Stimulated activated CD8-positive, alpha-beta memory T cell treated with anti-CD3 and anti-CD28 coated beads, Interleukin-15, amount 100 ng/mL, for 24 hours (primary cell): ENCODE results near the gene OTOP1.
"Not testable (repeated sequence)": the region's sequence is repeated elsewhere in the genome, so short reads cannot be mapped to it uniquely, and the experiment has no call there.

ENCODE experiments used
- DNase-seq: peaks from one replicate; pipeline ENCODE4 v3.0.0-alpha.2; 2020; ENCODE audit warnings: low read depth

The OTOP1 gene

DNA sequence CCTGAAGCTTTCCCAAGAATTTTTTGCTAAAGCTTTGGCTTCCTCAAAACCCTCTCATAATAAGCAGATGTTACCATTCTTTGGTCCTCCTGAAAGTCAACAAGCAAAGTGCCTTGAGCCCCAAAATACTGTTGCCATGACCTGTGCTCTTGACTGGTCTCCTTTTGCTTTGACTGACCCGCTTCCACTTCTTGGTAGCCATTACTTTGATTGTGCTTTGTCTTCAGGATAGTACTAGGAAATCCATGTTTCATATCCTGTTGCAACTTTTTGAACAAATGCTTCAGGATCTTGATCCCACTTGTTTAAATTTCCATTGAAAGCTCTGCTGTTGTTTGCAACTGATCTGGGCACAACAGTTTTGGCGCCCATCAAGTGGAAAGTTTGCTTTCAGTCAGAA is 6.9 kb upstream of the OTOP1 start:
- DNase-seq: no peak

DNA sequence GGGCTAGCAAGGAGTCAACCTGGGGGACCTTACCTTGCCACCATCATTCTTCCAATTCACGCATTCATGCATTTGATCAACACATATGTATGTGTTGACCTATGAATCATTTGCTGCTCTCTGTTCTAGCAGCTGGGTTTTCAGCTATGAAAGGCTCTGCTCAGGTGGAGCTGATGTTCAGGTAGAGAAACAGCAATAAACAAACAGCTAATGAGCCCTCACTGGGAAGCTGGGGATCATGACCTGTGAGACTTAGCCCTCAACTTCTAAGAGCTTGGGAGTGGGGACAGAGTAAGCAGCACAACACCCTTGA is 1.6 kb upstream of the OTOP1 start:
- no peak for DNase-seq

DNA sequence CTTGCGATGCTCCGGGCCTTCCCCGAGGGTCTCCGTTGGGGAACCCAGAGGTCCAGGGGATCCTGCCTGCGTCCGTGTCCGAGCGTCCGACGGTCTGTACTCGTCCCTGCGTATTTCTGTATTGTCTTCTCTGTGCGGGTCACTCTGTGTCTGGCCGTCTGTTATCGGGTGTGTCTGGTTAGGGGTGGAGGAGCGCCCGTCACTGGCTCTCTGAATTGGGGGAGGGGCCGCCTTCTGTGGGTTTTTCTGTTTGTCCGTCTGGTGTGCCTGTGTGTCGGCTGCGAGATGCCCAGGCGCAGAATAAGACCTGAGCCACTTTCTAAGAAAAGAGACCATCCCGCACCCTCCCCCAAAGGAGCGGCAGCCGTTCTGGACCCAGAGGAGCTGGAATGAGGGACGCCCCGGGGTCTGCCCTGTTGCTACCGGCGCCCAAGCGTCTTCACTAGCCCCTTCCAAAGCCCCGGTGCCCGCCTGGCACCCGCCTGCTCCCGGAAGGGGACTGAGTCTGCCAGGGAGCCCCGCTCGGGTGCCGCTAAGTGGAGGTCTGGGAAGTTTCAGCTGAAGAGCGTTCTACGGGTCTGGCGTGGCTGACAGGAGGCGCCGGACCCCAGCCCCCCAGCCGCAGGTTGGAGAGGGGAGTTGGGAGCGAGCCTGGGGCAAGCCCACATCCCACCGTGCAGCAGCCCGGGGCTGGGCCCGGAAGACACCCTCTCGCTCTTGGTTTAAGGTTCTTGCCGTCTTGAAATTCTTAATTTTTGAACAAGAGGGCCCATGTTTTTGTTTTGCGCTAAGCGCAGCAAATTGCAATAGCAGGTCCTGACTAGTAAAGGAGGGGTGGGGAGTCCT is 1.0 kb upstream of the OTOP1 start:
- no peak for DNase-seq

DNA sequence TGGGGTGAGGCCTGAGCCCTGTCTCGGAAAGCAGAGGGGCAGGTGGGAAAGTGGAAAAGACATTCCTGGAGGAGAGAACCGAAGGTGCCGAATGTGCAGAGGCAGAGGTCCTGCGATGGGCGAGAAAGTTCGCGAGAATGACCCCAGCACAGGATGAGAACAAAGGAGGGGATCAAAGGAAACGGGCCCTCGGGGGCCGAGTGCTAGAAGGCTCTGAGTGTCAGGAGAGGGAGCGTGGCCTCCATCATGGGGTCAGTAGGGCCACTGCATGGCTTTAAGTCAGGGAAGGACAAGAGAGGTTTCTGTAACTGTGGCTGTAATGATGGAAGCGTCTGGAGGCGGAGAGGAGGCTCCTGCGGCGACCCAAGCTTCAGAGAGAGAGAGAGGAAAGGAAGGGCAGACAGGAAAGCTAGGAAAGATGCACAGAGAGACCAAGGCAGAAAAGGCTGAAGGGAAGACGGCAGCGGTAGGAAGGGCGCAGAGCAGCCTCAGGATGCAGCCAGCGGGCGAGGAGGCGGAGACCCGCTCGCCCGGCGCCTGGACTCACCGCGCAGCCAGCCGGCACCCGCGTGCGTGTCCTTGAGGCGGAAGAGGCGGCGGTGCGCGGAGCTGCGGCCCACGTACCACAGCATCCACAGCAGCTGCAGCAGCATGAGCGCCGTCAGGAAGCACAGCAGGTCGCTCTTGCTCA is 669 bp downstream of the OTOP1 start:
- no peak for DNase-seq

DNA sequence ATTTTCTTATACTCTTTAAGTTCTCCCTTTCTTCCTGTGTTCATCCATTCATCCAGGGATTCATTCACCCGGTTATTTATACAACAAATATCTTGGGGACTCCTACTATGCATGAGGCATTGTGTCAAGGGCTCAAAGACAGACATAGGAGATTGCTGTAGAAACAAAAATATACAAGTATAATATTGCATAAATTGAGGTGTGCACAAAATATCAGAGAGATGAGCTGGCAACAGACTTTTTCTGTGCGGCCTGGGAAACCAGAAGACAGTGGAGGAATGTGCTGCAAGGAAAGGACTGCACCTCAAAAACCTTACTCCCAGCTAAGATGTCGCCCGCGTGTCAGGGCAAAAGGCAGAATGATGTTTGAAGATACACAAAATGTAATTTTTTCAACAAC is 9.6 kb downstream of the OTOP1 start:
- no peak for DNase-seq

DNA sequence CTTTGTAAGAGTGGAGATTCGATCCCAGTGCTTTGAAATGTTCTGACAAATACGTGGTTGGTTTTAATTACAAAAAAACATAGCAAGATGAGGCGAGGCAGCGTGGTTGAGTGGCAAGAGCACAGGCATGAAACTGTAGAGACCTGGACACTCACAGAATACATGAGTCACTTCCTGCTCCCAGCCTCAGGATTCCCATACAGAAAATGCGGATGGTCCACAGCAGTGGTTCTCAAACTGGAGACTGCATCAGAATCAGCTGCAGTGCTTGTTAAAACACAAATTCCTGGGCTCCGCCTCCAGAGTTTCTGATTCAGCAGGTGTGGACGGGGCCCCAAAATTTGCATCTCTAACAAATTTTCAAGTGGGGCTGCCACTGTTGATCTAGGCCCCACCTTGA is 10.1 kb downstream of the OTOP1 start:
- DNase-seq: no peak

DNA sequence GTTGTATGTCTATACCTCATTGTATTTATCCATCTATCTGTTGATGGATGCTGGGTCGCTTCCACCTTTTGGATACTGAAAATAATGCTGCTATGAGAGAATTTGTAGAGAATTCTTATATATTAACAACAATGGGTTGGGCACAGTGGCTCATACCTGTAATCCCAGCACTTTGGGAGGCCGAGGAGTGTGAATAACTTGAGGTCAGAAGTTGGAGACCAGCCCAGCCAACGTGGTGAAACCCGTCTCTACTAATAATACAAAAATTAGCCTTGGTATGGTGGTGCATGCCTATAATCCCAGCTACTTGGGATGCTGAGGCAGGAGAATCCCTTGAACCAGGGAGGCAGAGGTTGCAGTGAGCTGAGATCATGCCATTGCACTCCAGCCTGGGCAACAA is 13.1 kb downstream of the OTOP1 start:
- not testable (repeated sequence) for DNase-seq

DNA sequence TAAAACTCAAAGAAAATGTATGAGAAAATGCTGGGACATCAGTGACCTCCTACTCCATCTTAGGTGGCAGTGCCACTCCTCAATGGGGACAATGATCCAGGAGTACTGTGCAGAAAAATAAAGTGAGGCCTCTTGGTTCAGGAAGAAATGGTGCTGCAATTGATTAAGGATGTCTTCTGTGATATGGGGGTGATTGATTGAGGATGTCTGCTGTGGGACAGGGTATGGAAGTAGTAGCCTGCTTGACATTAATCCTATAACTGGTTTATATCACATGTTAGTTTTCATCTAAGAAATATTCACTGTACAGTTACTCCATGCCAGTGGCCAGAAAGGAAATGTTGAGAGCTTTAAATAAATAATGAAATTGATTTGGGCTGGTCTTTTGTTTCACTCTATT is 20.5 kb downstream of the OTOP1 start:
- no peak for DNase-seq

DNA sequence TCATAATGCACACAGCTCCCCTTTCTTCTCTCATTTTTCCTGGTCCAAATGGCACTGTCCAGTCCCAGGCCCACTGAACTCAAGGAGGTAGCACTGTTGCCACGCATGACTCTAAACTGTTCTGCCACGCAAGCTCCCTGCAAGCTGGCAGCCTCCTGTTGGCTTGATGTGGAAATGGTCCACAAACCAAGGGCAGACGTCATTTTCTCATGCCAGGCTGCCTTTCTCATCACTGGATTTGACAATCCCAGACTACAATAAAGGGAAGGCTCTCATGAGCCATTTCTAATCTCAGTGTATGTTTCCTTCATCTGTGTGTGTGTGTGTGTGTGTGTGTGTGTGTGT is 22.4 kb downstream of the OTOP1 start:
- DNase-seq: no peak

DNA sequence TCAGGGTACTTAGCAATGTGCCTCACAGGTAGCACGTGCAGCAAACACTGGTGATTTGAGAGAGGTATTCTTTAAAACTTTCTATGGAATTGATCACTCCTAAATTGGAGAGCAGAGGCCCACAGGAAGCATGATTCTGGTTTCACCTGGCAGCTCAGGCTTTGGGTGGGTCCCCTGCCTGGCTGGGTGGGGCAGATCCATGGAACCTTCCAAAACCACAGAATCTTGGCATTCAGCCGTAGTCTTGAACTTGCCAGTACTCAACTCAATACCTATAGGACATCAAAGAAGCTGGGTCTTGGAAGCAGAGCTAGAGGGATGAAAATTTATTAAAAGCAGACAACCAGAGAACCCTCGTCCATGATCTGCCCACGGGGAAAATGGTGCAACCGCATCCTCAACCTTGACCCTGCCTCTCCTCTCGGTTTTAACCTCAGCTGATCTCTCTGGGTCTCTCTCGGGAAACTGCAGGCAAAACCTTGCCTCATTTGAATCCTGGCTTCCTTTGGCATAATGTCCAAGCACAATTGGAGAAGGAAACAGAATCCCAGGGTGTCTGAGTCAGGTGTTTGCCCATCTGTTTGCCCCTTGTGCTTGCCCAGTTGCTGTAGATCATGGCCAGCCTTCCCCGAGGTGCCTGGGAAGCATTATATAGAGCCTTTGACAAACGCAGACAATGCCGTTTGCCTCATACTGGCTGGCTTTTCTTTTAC is 22.9 kb downstream of the OTOP1 start:
- DNase-seq: no peak

DNA sequence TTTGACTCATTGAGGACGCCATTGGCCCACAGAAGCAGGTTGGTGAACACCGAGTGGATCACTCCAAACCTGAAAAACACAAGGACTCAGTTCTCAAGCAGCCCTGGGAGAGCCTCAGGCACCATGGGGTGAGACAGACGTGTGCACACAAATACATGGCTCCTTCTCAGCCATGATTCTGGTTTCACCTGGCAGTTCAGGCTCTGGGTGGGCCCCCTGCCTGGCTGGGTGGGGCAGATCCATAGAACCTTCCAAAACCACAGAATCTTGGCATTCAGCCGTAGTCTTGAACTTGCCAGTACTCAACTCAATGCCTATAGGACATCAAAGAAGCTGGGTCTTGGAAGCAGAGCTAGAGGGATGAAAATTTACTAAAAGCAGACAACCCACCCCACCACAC is 24.2 kb downstream of the OTOP1 start:
- no peak for DNase-seq

DNA sequence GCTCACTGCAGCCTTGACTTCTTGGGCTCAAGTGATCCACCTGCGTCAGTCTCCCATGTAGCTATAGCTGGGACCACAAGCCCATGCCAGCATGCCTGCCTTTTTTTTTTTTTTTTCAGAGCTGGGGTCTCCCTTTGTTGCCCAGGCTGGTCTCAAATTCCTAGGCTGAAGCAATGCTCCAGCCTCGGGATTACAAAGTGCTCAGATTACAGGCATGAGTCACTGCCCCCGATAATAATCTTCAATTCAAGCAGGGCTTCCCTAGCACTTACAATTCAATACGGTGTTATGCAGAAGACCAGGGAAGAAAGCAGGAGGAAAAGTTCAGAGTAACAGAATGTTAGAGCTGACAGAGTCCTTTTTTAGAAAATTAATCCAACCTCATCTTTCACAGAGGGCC is 26.1 kb downstream of the OTOP1 start:
- DNase-seq: no peak

DNA sequence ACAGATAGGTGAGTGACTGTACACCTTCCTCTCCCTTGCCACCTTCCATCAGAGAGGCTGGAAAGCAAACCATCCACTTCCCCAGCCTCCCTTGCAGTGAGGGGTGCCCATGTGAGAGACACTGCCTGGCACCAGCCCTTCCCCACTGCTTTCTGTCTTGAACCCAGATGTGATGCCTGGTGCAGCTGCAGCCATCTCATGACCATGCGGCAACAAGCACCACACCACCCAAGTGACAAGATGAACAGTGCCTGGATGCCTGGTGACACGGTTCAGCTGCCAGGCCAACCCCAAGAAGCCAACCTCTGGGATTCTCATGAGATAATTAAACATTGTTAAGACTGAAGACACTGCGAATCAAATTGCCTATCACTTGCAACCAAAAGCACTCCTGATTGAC is 31.4 kb downstream of the OTOP1 start:
- no peak for DNase-seq

DNA sequence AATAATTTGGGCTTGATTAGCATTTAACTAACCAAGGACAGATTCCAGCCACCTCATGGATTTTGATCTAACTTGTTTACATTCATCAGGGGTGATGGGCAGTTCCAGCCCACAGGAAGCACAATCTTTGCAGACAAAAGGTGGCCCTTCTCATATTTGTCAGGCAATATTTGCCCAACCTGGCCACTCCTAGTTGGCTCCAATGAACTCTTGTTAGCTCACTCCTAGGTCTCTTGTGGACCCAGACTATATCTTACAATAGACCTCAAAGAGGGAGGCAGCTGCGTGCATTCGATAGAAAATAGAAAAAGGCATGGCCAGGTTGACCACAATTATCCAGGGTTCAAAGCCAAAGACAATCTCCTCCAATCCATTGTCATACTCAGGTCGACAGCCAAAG is 38.2 kb downstream of the OTOP1 start:
- not testable (repeated sequence) for DNase-seq

DNA sequence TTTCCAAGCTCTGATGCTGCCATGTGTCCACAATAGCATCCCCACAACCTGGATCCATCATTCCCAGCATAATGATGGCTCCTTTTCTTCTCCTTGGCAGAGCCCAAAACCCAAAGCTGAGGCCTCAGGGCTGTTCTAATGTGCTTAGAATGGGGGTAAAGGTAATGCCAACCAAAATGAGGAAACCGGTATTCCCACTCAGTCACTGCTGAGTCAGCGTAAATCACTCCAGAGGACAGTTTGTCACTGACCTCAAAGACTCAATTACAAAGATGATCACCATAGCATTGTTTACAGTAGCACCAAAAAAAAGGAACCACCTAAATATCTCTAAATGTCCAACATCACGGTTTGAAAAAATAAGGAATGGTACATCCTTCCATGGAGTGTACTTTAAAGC is 41.2 kb downstream of the OTOP1 start:
- no peak for DNase-seq

DNA sequence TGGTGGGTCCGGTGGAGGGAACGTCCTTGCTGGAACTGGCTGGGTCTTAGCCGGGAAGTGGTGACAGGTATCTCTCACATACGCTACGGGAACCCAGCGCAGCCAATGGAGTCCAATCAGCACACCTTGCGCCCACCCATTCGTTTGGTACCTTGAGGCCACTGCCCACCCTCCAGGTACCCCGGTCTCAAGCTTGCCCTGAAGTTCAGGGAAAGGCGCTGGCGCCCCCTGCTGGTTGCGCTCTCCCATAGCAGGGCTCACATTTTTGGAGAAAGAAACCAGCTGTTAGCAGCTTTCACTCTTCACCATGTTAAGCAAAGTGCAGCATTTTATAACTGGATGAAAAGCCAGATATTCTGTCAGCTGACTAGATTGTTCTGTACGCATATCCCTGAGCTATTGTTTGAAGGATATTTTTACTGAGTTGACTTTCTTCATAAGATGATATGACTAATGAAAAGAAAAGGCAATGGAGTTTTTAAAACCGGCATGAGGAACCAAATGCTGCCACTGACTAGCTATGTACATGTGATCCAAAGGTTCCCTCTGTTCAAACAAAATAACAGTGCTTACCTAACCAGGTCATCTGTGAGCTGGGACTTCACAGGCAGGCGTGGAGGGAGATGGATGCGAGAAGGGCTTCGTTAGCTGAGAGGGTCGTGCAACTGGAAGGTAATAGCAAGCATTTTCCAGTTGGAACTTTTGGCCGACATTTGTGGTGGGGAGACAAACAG is 43.7 kb downstream of the OTOP1 start:
- peak; percentile 26 for DNase-seq

DNA sequence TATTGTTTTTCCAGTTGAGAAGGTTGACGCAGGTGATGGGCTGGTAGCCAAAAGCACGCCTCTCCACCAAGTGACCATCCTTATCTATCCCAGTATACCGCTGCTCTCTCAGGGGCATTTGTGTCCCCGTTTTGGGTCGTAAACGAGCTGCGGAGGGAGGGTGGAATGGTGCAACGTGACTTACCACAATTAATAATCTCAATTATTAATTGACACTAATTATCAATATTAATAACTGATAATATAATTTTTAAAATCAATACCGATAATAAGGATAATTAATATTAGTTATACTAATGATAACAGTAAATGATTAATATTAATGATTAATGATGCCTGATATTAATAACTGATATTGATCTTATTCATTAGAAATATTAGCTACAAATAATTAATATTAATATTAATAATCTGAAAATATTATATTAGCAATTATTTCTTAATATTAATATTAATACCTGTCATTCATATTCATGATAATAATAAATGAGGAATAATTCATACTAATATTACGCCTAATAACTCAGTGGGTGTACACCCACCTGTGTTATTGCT is 56.1 kb downstream of the OTOP1 start:
- DNase-seq: no peak

DNA sequence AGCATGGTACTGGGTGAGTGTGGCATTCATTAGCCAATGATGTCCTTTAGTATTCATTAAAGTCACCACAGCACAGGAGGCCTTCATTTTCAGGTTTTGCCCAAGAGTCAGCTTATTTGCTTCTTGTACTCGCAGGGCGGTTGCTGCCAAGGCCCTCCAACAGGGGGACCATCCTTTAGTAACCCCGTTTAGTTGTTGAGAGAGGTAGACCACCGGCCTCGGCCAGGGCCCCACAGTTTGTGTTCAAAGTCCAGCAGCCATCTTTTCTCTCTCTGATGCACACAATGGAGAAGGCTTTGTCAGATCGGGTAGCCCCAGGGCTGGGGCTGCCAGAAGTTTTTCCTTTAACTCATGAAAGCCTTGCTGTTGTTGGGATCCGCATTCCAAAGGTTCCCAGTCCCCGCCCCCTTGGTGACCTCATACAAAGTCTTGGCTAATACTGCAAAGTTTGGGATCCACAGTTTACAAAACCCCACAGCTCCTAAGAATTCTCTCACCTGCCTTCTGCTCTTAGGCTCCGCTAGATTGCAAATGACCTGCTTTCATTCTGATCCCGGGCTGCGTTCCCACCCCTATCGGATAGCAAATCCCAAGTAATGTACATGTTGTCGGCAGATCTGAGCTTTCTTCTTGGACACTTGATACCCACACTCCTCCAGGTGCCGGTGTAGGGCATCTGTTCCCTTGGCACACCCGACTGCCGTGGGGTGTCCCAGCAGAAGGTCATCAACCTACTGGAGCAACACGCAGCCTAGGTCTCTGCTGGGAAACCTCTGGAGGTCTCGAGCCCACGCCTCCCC is 58.5 kb downstream of the OTOP1 start:
- not testable (repeated sequence) for DNase-seq

DNA sequence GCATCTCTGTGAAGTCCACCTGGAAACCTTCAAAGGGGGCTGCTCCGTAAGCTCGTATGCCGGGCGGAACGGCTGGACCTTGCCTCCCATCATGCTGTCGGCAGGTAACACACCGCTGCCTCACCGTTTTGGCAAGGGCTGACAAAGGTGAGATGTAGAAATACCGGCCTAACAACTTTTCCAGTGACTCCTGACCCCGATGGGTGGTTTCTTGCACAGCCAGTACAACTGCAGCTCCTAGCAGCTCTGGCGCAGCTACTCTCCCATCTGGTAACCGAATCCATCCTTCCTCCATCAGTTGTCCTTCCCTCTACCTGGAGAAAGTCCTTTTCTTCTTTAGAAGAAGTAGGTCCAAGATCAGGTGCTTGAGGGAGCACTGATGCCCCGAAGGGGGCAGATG is 59.7 kb downstream of the OTOP1 start:
- DNase-seq: not testable (repeated sequence)

DNA sequence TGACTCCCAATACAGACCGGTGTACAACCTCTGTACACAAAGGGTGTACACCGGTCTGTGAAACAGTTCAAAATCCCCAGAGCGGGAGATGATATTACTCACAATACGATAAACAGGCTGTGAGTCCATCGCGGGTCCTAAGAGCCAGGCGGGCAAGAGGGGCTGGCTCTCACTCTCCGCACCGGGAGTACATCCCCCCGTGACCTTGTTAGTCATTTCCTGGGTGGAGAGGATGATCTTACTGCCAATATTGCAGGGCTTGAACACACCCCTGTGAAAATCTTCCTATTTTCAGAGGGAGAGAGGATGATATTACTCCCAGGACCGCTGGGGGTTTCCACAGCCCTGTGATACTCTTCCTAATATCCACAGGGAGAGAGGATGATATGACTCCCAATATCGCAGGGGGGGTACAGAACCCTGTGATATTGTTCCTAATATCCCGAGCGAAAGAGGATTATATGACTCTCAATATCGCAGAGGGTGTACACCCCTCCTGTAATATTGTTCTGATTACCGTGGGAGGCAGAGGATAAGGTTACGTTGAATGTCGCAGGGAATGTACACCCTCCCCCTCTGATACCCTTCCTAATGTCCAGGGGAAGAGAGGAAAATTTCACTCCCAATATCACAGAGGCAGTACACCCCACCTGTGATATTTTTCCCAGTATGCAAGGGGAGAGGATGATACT is 60.9 kb downstream of the OTOP1 start:
- DNase-seq: not testable (repeated sequence)
